ENCODE results near the gene FEZF2. TPM values are rescaled to one million over a fixed set of nuclear protein-coding genes. Genes with fewer than 3 reads are reported as not detected.

FEZF2 gene
- not detected in 2 replicates for total RNA-seq

DNA sequence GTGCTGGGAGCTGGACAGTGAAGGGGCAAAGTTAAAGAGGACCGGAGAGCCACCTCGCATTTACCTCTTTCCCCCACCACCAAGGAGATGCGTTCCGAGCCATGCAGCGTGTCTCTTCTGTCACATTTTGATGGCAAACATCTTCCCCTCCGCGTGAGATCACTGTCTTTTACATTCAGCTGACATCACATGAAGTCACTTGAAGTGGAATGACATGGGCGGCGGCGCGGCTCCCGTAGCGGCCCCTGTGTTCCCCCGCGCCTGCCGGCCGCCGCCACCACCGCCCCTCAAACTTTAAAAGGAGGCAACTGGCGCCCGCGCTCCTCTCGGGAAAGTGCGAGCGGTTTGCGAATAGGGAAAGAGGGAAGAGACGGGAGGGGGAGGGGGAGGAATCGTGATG is at the start of gene FEZF2:
TSS of gene FEZF2 (minus strand) at position 336 of the 400 bp plus-strand sequence. CDS start 682 bp downstream, outside the sequence.
- DNase-seq (ENCODE audit: low read depth in 2 of 2), result no peak

DNA sequence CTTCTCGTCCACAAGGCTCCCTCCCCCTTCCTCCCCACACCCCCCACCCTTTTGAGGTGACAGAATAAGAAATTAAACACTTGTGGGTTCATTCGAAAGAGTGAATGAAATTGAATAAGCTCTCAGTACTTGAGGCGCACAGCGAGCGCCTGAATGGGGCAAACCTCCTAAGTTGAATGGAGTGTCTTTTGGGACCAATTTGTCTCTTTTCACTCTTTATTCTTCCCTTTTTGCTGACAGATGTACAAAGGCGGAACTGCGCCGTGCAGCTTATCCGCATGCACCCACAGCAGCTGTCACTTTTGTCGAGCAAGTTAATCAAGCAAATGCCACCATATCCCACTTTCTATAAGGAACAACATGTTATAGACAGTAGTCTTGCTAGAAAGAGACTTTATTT is 47.9 kb upstream of the FEZF2 start:
- no peak for DNase-seq (ENCODE audit: low read depth in 2 of 2)

DNA sequence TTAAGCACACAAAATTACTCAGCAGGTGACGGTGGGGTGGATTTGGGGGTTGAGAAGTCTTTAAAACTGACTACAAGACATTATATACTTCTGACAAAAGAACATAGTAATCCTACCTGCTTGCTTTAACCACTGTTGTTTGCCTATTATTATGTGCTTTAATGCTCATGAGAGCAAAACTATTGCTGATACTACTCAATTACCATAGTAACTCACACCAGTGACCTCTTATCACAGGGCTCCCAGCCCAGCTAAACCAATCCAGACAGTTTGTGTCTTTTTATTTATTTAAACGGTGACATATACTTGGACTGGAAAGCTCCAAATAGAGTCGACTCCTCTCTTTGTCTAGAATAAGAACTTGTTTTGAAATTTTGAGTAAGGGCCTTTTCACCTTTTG is 42.8 kb upstream of the FEZF2 start:
- DNase-seq (ENCODE audit: low read depth in 2 of 2), result no peak

DNA sequence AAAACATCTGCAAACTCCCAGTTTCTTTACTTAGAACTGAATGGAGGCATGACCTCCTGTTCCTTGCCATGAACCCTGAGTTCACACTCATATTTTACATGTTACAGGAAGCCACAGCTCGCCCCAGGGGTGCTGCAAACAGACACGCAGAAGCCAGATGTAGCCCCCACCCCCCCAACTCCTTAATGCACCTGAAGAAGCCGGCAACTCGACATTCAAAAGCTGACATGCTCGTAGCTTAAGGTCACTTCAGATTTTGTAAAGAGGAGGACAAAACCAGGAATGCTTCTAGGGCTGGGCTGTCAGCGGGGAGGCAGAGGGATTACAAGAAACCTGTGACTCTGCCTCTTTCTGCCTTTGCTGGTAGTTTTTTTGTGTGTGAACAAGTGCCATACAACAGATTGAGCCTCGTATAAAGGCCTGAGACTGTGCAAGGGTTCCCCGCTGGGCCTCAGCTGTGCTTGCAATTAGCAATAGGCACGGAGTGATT is 42.0 kb upstream of the FEZF2 start:
- no peak for DNase-seq (ENCODE audit: low read depth in 2 of 2)

DNA sequence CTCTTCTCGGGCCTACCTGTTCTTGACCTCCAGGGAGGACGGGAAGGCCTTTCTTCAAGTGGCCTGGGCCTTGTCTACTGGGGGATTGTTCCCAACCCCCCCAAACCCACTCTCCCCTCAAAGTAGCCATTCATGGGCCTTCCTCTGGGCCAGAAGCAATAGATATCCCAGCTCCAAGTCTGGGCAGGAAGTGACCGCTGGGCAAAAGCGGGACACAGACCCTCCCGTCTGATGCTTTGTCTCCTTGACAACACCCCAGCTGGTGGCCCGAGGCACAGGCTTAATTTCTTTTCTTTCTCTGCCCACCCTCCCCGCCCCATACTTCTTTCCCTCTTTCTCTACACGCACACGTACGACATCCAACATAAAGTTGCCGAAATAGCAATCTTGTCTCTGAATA is 41.4 kb upstream of the FEZF2 start:
- no peak for DNase-seq (ENCODE audit: low read depth in 2 of 2)

DNA sequence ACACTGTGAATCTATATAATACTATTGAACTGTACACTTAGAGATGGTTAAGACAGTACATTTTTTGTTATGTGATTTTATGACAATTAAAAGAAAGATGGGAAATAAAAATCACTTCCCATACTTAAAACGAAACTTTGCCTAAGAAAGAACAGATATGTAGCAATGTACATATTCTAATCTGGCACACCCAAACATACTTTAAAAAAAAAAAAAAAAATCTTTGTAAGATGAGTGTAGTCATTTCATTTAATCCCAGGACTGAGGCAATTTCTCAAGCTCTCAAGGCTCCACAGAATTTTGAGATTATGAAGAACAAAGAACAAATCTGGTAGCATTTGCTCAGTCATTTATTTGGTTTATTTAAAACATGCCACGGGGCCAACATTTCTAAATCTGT is 40.3 kb upstream of the FEZF2 start:
- no peak for DNase-seq (ENCODE audit: low read depth in 2 of 2)

DNA sequence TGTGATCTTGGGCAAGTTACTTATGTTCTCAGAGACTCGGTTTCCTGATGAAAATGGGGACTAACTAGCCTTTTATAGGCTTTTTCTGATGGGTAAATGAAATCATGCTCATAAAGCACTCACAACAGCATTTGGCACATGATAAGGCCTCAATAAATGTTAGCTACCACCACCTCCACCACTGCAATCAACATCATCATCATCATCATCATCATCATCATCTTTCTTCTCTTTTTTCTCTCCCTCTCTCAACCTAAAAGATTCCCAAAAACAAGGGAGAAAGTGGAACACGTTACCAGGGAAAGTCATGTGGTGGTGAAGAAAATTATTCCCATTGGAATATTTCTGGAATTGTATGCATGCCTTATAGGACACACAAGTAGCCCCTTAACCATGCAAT is 33.6 kb upstream of the FEZF2 start:
- no peak for DNase-seq (ENCODE audit: low read depth in 2 of 2)

DNA sequence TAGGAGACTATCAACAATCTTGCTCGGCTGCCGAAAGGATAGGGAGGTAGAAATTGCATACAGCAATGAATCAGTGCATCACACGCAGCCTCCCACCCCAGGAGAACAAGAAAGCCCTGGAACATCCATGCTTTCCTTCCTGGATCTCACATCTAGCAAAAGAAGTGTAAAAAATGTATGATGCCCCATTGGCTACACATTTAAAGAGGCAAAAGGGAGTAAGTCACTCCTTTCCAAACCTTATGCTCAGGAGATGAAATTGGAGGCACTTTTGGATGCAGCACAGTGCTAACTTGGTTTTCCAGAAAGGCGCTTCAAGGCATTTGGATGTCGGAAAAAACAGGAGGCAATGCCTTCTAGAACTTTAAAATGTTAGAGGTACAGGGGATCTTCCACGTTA is 32.2 kb upstream of the FEZF2 start:
- no peak for DNase-seq (ENCODE audit: low read depth in 2 of 2)

DNA sequence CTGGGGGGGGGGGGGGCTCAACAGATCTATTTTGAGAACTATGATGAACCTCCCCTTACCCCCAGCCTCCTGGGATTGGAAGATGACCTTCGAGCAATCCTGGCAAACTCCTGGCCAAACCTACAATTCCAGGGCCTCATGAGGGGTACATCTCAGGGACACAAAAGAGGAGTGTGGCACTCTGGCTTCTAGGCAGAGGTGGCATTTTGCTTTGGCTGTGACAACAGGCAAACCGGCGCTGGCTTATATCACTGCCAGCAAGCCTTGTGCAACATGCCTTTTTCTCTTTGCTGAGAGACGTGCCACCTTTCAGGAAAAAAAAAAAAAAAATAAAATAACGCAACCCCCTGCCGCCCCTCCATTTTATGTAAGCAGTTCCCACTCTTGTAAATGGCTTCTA is 31.8 kb upstream of the FEZF2 start:
- DNase-seq (ENCODE audit: low read depth in 2 of 2), result no peak

DNA sequence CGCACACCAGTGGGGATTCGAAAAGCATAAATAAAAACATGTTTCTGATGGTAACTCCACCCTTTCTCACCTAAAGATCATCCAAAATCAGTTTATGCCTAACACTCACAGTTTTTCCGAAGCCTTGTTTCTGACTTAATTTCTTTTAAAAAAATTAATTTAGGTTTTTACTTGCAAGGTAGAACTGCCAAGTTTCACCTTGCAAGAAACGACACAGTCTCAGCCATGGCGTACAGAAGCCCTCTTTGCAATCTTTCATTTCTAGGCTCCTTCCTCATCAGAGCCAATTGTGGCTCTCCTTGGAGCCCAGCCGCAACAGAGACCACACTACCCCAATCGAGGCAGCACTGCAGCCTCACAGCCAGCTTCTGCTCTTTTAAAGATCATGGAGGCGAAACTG is 31.0 kb upstream of the FEZF2 start:
- DNase-seq (ENCODE audit: low read depth in 2 of 2), result no peak

DNA sequence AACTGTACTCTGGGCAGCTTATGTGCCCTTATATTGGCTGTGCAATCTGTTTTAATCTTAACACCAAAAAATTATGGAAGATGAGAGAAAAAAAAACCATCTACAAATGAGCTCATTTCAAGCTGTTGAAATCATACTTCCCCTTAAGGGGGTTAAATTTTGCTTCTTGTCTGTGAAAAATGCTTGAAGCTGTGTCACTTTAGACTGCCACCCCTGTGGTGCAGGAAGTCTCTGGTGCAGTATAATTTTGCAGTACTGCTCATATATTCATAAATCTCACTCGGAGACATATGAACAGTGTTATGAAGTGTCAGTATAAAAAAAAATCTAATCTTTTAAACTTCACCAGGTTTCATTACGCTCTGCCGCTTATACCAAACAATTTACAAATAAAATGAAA is 30.4 kb upstream of the FEZF2 start:
- no peak for DNase-seq (ENCODE audit: low read depth in 2 of 2)

DNA sequence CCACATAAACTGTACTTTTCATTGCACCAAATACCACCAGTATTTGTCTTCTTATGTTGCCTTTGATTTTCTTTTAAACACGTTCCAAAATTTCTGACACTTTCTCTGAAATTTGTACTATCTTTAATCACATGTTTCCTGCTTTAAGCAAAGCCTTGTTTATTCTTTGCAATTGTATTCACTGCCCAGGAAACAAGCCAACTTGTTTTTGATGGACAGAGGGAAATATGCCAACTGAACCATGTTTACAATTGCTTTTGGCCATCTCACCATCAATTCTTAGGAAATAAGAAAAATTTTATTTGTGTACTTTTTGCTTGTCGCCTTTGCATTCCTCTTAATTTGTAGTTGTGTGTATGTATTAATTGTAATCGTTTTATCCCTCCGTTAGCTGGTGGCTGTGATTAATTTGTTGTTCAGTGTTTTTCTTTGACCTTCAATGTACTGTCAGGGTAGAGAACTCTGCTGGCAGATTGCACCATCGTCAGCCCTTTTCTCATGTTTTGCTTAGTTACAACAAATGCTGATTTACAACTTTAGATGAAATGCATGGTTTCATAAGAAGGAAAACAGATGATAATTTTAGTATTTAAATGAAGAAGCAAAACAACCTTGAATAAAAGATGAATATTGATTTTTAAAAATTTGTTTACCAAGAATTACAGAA is 19.4 kb upstream of the FEZF2 start:
- DNase-seq (ENCODE audit: low read depth in 2 of 2), result no peak

DNA sequence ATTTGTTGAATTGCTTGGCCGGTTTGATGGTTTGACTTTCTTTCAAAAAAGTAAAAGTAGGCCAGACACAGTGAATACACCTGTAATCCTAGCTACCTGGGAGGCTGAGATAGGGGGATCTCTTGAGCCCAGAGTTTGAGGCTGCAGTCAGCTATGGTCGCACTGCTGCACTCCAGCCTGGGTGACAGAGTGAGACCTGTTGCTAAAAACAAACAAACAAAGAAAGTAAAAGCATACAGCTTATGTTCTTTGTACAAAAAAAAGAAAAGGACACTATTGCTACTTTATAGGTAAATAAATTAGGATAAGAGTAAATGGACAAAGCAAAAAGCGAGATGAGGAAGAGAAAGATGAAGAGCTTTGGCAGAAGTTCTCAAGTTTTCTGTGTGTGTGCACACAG is 13.9 kb upstream of the FEZF2 start:
- no peak for DNase-seq (ENCODE audit: low read depth in 2 of 2)

DNA sequence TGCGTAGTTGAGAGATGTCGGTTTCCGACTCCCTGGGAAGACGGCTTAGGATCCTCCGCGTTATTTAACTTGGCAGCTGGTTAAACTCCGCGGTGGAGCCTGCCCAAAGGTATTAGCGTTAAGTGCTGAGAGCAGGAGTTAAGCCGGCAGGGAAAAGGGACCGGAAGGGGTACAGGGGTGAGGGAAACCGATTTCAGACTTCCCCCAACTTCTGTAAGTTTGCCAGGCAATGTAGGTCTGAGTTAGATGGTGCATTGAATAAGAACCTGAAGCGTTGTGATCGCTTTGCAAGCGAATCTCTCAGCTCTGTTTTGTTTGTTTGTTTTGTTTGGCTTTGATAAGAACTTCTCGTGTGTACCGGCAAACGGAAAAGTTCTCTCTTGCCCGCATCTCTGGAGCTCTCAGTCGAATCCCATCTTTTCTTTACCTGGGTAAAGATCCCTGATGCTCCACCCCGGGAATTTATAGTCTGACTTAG is 6.0 kb upstream of the FEZF2 start:
- no peak for DNase-seq (ENCODE audit: low read depth in 2 of 2)

DNA sequence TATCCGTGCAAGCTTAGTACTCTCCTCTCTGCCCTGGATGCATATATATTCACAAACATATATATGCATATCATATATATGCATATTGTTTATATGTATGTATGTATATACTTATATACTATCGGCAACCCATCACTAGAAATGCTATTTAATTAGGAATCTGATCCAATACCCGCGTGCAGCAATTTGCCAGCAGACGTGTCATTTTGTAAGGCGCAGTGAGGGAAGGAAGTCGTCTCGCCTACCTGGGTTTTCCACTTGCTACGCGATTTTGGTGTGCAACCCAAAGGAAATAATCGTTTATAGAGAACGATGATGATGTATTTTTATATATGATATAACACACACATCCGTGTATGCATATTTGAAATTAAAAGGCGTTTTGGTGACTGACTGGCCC is 5.6 kb upstream of the FEZF2 start:
- no peak for DNase-seq (ENCODE audit: low read depth in 2 of 2)

DNA sequence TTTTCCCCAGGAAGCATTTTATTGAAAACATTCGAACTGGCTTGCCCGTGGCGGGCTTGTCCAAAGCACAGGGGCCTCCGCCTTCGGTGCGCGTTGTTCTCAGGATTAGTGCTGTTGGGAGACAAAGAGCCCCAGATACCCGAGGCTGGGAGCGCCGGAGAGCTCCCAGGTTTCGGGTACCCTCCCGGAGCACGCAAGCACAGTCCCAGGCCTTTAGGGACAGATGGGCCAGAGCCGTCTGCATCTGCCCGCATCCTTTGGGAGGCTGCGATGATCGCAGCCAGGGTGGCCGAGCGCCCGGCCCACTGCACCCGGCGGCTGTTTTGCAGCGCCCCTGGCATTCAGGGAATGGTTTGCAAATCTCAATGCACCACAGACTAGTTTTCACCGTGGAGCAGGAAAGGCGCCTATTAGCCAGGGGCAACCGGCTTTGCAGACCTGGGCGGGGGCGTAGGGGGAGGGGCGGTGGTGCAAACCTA is 5.0 kb upstream of the FEZF2 start:
- no peak for DNase-seq (ENCODE audit: low read depth in 2 of 2)

DNA sequence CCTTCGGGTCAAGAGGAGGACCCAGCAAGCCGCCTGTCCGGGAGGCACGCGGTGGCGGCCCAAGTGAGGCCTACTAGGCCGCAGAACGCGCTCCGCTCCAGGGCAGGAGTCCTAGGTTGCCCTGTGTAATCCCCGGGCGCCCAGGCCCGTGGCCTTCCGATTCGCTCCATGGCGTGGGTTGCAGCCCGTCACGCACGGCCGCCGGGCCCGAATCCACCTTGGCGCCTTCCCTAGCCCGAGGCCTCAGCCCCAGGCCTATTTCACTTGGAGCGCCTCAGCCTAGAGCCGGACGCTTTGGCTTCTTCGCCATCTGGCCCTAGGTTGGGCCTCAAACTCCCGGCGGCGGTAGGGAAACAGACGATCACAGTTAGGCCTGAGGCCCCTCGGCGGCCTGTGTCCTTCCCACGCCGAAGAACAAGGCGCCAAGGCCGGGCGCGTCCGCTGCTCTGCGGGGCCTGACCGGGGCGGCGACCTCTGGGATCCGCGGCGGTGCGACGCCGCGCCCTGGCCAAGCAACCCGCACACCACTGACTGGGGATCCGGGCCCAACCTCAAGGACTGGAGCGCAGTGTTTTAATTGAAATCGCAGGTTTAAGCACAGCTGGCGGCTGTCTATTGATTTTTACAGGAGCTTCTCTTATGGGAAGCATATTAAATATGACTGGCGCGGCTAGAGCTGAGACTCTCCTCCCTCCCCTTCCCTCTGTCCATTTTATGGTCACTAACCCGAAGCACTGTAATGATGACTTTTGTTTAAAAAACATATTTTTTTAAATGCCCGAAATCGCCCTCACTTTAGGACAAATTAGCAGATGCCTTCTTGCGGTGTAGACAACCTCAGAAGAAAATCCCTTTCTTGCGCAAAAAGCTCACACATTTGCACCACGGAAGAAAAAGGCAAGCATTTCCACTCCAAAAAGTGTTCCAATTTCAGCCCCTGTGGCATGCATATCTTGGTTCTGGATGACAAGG is 3.8 kb upstream of the FEZF2 start:
- no peak for DNase-seq (ENCODE audit: low read depth in 2 of 2)

DNA sequence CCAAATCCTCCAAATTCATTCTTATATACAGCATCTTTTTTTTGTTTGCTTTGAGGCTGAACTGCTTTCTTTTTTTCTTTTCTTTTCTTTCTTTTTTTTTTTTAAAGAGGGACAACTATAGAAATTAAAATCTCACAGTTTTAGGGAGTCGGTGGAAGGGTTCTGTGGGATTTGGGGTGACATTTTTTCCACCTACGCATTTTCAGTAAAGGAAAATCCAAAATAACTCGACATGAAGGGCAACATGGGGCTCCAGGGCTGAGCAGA is 3.0 kb upstream of the FEZF2 start:
- no peak for DNase-seq (ENCODE audit: low read depth in 2 of 2)

DNA sequence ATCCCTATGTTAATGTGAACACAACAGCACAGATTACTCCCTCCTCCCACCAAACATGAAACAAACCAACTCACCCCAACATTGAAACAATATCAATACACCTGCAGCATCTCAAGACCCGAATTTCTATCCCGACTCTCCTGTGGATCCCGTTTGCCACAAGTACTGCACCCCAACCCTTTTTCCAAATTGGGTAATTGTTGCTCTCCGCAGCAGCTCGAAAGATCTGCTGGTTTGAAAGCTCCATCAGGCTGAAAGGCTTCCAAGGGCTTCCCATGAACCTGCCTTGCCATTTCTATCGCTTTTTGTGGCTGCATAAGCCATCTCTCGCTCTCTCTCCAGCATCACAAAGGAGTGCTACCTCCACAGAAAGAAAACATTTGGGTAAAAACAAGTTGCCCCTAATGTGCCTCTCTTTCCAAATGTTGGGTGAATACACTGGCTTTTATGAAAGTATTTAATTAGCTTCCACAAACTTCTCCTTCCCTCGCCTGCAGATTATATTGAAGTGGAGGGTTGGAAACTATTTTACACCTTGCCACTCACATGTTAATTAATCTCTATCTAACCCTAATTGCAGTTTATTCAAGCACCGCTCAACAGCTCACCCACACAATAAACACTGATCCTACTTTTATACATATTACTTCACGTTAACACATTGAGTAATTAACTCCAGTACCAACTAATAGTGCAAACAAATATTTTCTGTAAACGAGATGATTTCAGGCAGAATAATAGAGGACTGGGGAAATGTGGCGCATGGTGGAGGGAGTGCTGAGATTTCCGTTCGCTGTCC is 2.5 kb upstream of the FEZF2 start:
- no peak for DNase-seq (ENCODE audit: low read depth in 2 of 2)

DNA sequence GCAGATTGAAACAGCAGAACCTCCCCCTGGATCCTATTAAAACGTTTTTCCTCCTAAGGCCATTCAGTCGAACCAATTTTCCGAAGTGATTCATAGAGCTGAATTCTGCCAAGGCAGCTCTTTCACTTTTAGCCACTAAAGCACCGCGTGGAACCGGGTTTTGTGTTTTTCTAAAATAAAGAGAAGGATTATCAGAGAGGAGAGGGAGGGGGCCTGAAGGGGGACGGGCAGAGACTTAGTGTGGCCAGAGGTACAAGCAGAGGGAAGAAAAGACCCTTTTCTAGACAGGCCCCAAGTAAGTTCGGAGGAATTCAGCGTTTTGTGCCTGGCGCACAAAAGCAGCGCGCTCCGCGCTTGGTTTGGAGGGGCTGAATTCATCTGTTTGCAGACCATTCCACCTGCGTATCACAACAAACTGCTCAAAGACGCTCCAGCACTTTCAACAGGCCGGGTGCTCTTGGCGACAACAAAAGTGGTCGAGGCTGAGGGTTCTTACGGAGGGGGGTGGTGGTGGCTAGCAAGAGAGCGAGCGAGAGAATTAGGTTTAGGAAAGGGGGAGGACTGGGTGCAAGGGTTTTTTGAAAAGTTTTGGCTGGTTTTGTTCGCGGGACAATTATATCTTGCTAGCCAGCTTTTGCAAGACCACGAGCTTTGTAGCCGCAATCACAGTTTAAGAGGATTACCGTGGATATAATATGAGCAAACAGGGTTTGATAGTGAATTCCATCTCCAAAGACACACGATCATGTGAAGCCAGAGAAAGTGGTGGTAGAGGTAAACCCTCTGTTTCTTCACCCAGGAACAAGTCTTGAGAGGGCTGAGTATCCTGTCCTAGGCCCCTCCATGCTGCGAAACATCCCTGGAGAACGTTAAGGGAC is 1.2 kb upstream of the FEZF2 start:
- peak in 1 of 2 donors; percentile 6 for DNase-seq (ENCODE audit: low read depth in 2 of 2)
